BLaER1 treated with 17β-estradiol and CSF1 and Interleukin-3, amounts not matched to agents 10 nM and 100 nM (cell line): ENCODE results near the gene SORL1.

Source experiments
- H3K27ac ChIP-seq, 11 experiments: shearing (Covaris generic); formaldehyde crosslinking; 2 replicates each; pipeline ENCODE4 v1.8.1; 2022
- H3K27me3 ChIP-seq, 11 experiments: shearing (Covaris generic); formaldehyde crosslinking; 2 replicates each; pipeline ENCODE4 v1.8.1; 2022
- H3K36me3 ChIP-seq, 11 experiments: shearing (Covaris generic); formaldehyde crosslinking; 2 replicates each; pipeline ENCODE4 v1.8.1; 2022
- H3K4me1 ChIP-seq, 10 experiments: shearing (Covaris generic); formaldehyde crosslinking; 2 replicates each; pipeline ENCODE4 v1.8.1; 2022
- H3K4me2 ChIP-seq, 11 experiments: shearing (Covaris generic); formaldehyde crosslinking; 2 replicates each; pipeline ENCODE4 v1.8.1; 2022
- H3K4me3 ChIP-seq, 10 experiments: shearing (Covaris generic); formaldehyde crosslinking; 2 replicates each; pipeline ENCODE4 v1.8.1; 2022
- H3K9ac ChIP-seq, 11 experiments: shearing (Covaris generic); formaldehyde crosslinking; 2 replicates each; pipeline ENCODE4 v1.8.1; 2022
- H3K9me3 ChIP-seq, 11 experiments: shearing (Covaris generic); formaldehyde crosslinking; replicated peaks in 1 of 11; 2 replicates each; pipeline ENCODE4 v1.8.1; 2022
- H4K20me1 ChIP-seq, 11 experiments: shearing (Covaris generic); formaldehyde crosslinking; 2 replicates each; pipeline ENCODE4 v1.8.1; 2022
- Cebpa-rat ChIP-seq, 11 experiments: shearing (Covaris generic); IDR thresholded peaks; 2 replicates each; pipeline ENCODE4 v1.8.1; 2022

Gene SORL1

GRCh38 chr11:121421149-121421901 lies 30.8 kb upstream of the SORL1 start:
- Histone ChIP-seq H4K20me1 (no peaks in the 10 kb centered on the region), H3K4me3 (no peak overlapping the region), H3K27ac (peak overlapping the region in 8 of 11 experiments; percentile 2 to 65 (median 42); a peak in 8 of 22 replicates), H3K4me2 (peak overlapping the region; percentile 43 to 86 (median 73)), H3K9ac (no peak overlapping the region), H3K9me3 (peaks cover 7 to 56% (median 32%) of the 10 kb centered on the region in 11 experiments; a peak in 19 of 22 replicates), H3K4me1 (peaks cover 65 to 73% (median 69%) of the 10 kb centered on the region in 10 experiments), H3K27me3 (peaks cover 6 to 14% (median 8%) of the 10 kb centered on the region in 11 experiments), H3K36me3 (no peaks in the 10 kb centered on the region)
- no peak for TF ChIP-seq Cebpa-rat (IDR thresholded peaks at IDR 0.05)

- Histone ChIP-seq H4K20me1 (no peaks in the 10 kb centered on the region), H3K9ac (no peak overlapping the region), H3K27ac (peak overlapping the region in 7 of 11 experiments; percentile 11 to 65 (median 42); a peak in 15 of 22 replicates), H3K4me2 (peak overlapping the region; percentile 36 to 82 (median 69)), H3K36me3 (no peaks in the 10 kb centered on the region), H3K4me3 (no peak overlapping the region), H3K27me3 (peaks cover 19 to 27% (median 22%) of the 10 kb centered on the region in 11 experiments), H3K4me1 (peaks cover 55 to 71% (median 65%) of the 10 kb centered on the region in 10 experiments), H3K9me3 (peaks cover 7 to 59% (median 32%) of the 10 kb centered on the region in 11 experiments; a peak in 19 of 22 replicates)
- peak in 3 of 11 experiments; percentile 39 to 69 (median 43); a peak in 3 of 22 replicates for TF ChIP-seq Cebpa-rat (IDR thresholded peaks at IDR 0.05)
Observed at GRCh38 chr11:121422675-121423074, 29.4 kb upstream of the SORL1 start.

- Histone ChIP-seq H3K36me3 (no peaks in the 10 kb centered on the region), H4K20me1 (no peaks in the 10 kb centered on the region), H3K4me1 (peaks cover 34 to 55% (median 45%) of the 10 kb centered on the region in 10 experiments), H3K4me3 (no peak overlapping the region), H3K9me3 (peaks cover 7 to 51% (median 32%) of the 10 kb centered on the region in 11 experiments; a peak in 19 of 22 replicates), H3K9ac (no peak overlapping the region), H3K4me2 (no peak overlapping the region), H3K27ac (no peak overlapping the region), H3K27me3 (peaks cover 22 to 36% (median 31%) of the 10 kb centered on the region in 11 experiments)
- no peak for TF ChIP-seq Cebpa-rat (IDR thresholded peaks at IDR 0.05)
Observed at GRCh38 chr11:121425828-121426227, 26.3 kb upstream of the SORL1 start.

- Histone ChIP-seq H3K9me3 (peaks cover 7 to 47% (median 32%) of the 10 kb centered on the region in 11 experiments; a peak in 19 of 22 replicates), H3K4me2 (peak overlapping the region; percentile 64 to 91 (median 73)), H3K4me1 (peaks cover 25 to 50% (median 36%) of the 10 kb centered on the region in 10 experiments), H4K20me1 (no peaks in the 10 kb centered on the region), H3K4me3 (peak overlapping the region; percentile 2 to 53 (median 32); a peak in 12 of 20 replicates), H3K27ac (no peak overlapping the region), H3K9ac (peak overlapping the region in 6 of 11 experiments; percentile 10 to 43 (median 30); a peak in 4 of 22 replicates), H3K36me3 (no peaks in the 10 kb centered on the region), H3K27me3 (peaks cover 22 to 36% (median 31%) of the 10 kb centered on the region in 11 experiments)
- TF ChIP-seq Cebpa-rat (IDR thresholded peaks at IDR 0.05): no peak
Observed at GRCh38 chr11:121426476-121427399, 25.4 kb upstream of the SORL1 start.

- peak overlapping the region; percentile 64 to 91 (median 73) for H3K4me2 ChIP-seq
- peak overlapping the region; percentile 2 to 53 (median 32); a peak in 11 of 20 replicates for H3K4me3 ChIP-seq
- no peaks in the 10 kb centered on the region for H3K36me3 ChIP-seq
- H3K27me3 ChIP-seq: peaks cover 22 to 36% (median 31%) of the 10 kb centered on the region in 11 experiments
- H3K4me1 ChIP-seq: peaks cover 18 to 45% (median 30%) of the 10 kb centered on the region in 10 experiments
- peaks cover 7 to 47% (median 32%) of the 10 kb centered on the region in 11 experiments; a peak in 19 of 22 replicates for H3K9me3 ChIP-seq
- peak overlapping the region in 6 of 11 experiments; percentile 10 to 43 (median 30); a peak in 4 of 22 replicates for H3K9ac ChIP-seq
- no peaks in the 10 kb centered on the region for H4K20me1 ChIP-seq
- no peak overlapping the region for H3K27ac ChIP-seq
- TF ChIP-seq Cebpa-rat (IDR thresholded peaks at IDR 0.05): no peak
Observed at GRCh38 chr11:121427400-121427744, 24.7 kb upstream of the SORL1 start.

GRCh38 chr11:121429556-121429955 lies 22.6 kb upstream of the SORL1 start:
- no peaks in the 10 kb centered on the region for H4K20me1 ChIP-seq
- no peak overlapping the region; a peak in 1 of 22 replicates for H3K27ac ChIP-seq
- no peak overlapping the region for H3K4me3 ChIP-seq
- peaks cover 6 to 39% (median 21%) of the 10 kb centered on the region in 10 experiments; a peak in 19 of 20 replicates for H3K4me1 ChIP-seq
- H3K4me2 ChIP-seq: peak overlapping the region in 5 of 11 experiments; percentile 5 to 42 (median 40); a peak in 5 of 22 replicates
- peaks cover 0 to 26% (median 14%) of the 10 kb centered on the region in 11 experiments; a peak in 16 of 22 replicates for H3K9me3 ChIP-seq
- no peaks in the 10 kb centered on the region for H3K36me3 ChIP-seq
- TF ChIP-seq Cebpa-rat (IDR thresholded peaks at IDR 0.05): no peak
- no peak overlapping the region for H3K9ac ChIP-seq
- H3K27me3 ChIP-seq: peaks cover 22 to 36% (median 31%) of the 10 kb centered on the region in 11 experiments

GRCh38 chr11:121431820-121432526 lies 20.1 kb upstream of the SORL1 start:
- 0 out of 22 replicates have a peak overlapping the region, but pooled peaks of 2 of the 11 experiments have one; percentile 2 to 14 for H3K4me2 ChIP-seq

GRCh38 chr11:121435132-121435531 lies 17.0 kb upstream of the SORL1 start:
- no peaks in the 10 kb centered on the region for H3K36me3 ChIP-seq
- H3K4me3 ChIP-seq: no peak overlapping the region
- H3K27ac ChIP-seq: peak overlapping the region in 1 of 11 experiments; percentile 57; a peak in 2 of 22 replicates
- no peak for TF ChIP-seq Cebpa-rat (IDR thresholded peaks at IDR 0.05)
- peaks cover 0 to 52% (median 34%) of the 10 kb centered on the region in 10 experiments; a peak in 16 of 20 replicates for H3K4me1 ChIP-seq
- H3K27me3 ChIP-seq: no peaks in the 10 kb centered on the region
- no peaks in the 10 kb centered on the region for H3K9me3 ChIP-seq
- no peak overlapping the region for H3K9ac ChIP-seq
- peak overlapping the region; percentile 10 to 70 (median 45); a peak in 18 of 22 replicates for H3K4me2 ChIP-seq
- H4K20me1 ChIP-seq: no peaks in the 10 kb centered on the region

More at GRCh38 chr11:121431820-121432526, 20.1 kb upstream of the SORL1 start:
- Histone ChIP-seq H3K4me3 (no peak overlapping the region), H4K20me1 (no peaks in the 10 kb centered on the region), H3K27me3 (peaks cover 10 to 20% (median 17%) of the 10 kb centered on the region in 11 experiments), H3K27ac (no peak overlapping the region), H3K36me3 (no peaks in the 10 kb centered on the region), H3K4me1 (peaks cover 4 to 59% (median 42%) of the 10 kb centered on the region in 10 experiments; a peak in 19 of 20 replicates), H3K9me3 (0 out of 22 replicates have a peak, but pooled peaks cover 0 to 5% (median 0%) of the 10 kb centered on the region in 11 experiments), H3K9ac (no peak overlapping the region)
- TF ChIP-seq Cebpa-rat (IDR thresholded peaks at IDR 0.05): no peak
